ENCODE data around the gene RABAC1. TPM values are rescaled to one million over a fixed set of nuclear protein-coding genes. Genes with fewer than 3 reads are reported as not detected.
A peak's percentile ranks its signal among the peaks of the same experiment; 100 is the strongest.
"Not testable (repeated sequence)": the region's sequence is repeated elsewhere in the genome, so short reads cannot be mapped to it uniquely, and the experiment has no call there.

Gene RABAC1
- total and polyA plus RNA-seq, 11 donors, result 43.2 to 217 (median 87.6) TPM

GRCh38 chr19:41993612-41994483 lies 34.7 kb upstream of the RABAC1 start, which contains the start of gene ATP1A3:
Gene ATP1A3 (minus strand): TSS chr19:41994230. CDS start chr19:41994076, 154 bp downstream.
- peak within 1 kb of the TSS; percentile 52 to 96 (median 65) for H3K4me3 ChIP-seq
- peak; percentile 57 to 76 (median 66) for ATAC-seq

GRCh38 chr19:41991925-41992569 lies 32.9 kb upstream of the RABAC1 start:
- H3K4me3 ChIP-seq, result peak overlapping the region in 7 of 12 donors; percentile 58 to 96 (median 74)
- WGBS, 4 donors, result 47 to 52% (median 49%) methylated on average over 11 of the region's 11 CpGs
- peaks cover 0 to 44% (median 20%) of the 10 kb centered on the region in 9 donors for H3K27me3 ChIP-seq
- H3K27ac ChIP-seq, result peak overlapping the region in 10 of 12 donors; percentile 23 to 100 (median 94)
- intact Hi-C loops (cut with DNase I), result loop anchor here in 1 of 10 donors (5.0 kb wide), 1 partner anchor 85 kb away; the partner anchor contains the start of gene ZNF574
- not testable (repeated sequence) for H3K9me3 ChIP-seq
- peaks cover 0 to 30% (median 0%) of the 10 kb centered on the region in 12 donors for H3K4me1 ChIP-seq
- ATAC-seq (peak in 1 of 4 donors; percentile 5), DNase-seq (peak in 1 of 5 donors; percentile 43)
- H3K36me3 ChIP-seq, result peaks cover 0 to 29% (median 5%) of the 10 kb centered on the region in 9 donors

More at GRCh38 chr19:41993612-41994483, 34.7 kb upstream of the RABAC1 start, which contains the start of gene ATP1A3:
- no peaks in the 10 kb centered on the region for H3K9me3 ChIP-seq
- WGBS, 4 donors, result 0 to 2% (median 1%) methylated on average over 18 to 84 of the region's 84 CpGs
- peaks cover 7 to 60% (median 29%) of the 10 kb centered on the region in 9 donors for H3K27me3 ChIP-seq
- intact Hi-C loops (cut with DNase I), result loop anchor here in 1 of 10 donors (5.0 kb wide), 1 partner anchor 83 kb away; the partner anchor contains the start of gene ZNF574
- H3K27ac ChIP-seq, result peak within 1 kb of the TSS; percentile 63 to 100 (median 94)
- TF ChIP-seq POLR2A (IDR thresholded peaks at IDR 0.05), result peak; percentile 65 to 69
- TF ChIP-seq, protein P1, sequence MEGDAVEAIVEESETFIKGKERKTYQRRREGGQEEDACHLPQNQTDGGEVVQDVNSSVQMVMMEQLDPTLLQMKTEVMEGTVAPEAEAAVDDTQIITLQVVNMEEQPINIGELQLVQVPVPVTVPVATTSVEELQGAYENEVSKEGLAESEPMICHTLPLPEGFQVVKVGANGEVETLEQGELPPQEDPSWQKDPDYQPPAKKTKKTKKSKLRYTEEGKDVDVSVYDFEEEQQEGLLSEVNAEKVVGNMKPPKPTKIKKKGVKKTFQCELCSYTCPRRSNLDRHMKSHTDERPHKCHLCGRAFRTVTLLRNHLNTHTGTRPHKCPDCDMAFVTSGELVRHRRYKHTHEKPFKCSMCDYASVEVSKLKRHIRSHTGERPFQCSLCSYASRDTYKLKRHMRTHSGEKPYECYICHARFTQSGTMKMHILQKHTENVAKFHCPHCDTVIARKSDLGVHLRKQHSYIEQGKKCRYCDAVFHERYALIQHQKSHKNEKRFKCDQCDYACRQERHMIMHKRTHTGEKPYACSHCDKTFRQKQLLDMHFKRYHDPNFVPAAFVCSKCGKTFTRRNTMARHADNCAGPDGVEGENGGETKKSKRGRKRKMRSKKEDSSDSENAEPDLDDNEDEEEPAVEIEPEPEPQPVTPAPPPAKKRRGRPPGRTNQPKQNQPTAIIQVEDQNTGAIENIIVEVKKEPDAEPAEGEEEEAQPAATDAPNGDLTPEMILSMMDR (IDR thresholded peaks at IDR 0.05), result no peak
- peaks cover 0 to 11% (median 0%) of the 10 kb centered on the region in 9 donors for H3K36me3 ChIP-seq
- peaks cover 0 to 40% (median 5%) of the 10 kb centered on the region in 12 donors for H3K4me1 ChIP-seq
- DNase-seq, result peak; percentile 63 to 83 (median 73)

GRCh38 chr19:41991025-41991424 lies 31.9 kb upstream of the RABAC1 start:
- ATAC-seq (peak; percentile 64 to 75 (median 65)), DNase-seq (peak; percentile 77 to 90 (median 81))
- 19 to 34% (median 20%) methylated on average over 7 to 15 of the region's 15 CpGs for WGBS, 4 donors
- Histone ChIP-seq H3K9me3 (no peaks in the 10 kb centered on the region), H3K4me1 (peaks cover 0 to 30% (median 0%) of the 10 kb centered on the region in 12 donors), H3K27me3 (peaks cover 0 to 34% (median 20%) of the 10 kb centered on the region in 9 donors), H3K27ac (peak overlapping the region in 11 of 12 donors; percentile 27 to 100 (median 85)), H3K4me3 (peak overlapping the region in 6 of 12 donors; percentile 15 to 87 (median 25)), H3K36me3 (peaks cover 0 to 39% (median 9%) of the 10 kb centered on the region in 9 donors)
- TF ChIP-seq, protein P1 (IDR thresholded peaks at IDR 0.05), result no peak
- no peak for TF ChIP-seq POLR2A (IDR thresholded peaks at IDR 0.05)
- intact Hi-C loops (cut with DNase I), result loop anchor here in 1 of 10 donors (5.0 kb wide), 1 partner anchor 86 kb away; the partner anchor contains the start of gene ZNF574

DNA sequence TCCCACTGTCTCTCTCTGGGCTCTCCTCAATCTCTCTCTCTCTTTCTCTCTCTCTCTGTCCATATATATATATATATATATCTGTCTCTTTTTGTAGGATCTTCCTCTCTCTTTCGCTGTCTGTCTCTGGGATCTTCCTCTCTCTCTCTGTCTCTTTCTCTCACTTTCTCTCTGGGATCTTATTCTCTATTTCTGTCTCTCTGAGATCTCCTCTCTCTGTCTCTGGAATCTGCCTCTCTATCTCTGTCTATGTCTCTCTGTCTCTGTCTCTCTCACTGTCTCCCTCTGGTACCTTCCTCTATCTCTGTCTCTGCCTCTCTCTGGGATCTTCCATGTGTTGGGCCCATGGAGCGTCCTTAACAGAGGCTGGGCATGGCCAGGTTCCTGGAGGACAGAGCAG lies 31.5 kb upstream of the RABAC1 start:
- Histone ChIP-seq H3K27me3 (peaks cover 0 to 30% (median 20%) of the 10 kb centered on the region in 9 donors), H3K4me1 (peaks cover 0 to 30% (median 0%) of the 10 kb centered on the region in 12 donors), H3K36me3 (peaks cover 0 to 43% (median 9%) of the 10 kb centered on the region in 9 donors), H3K27ac (peak overlapping the region in 9 of 12 donors; percentile 64 to 100 (median 87)), H3K4me3 (no peak overlapping the region), H3K9me3 (no peaks in the 10 kb centered on the region)
- DNase-seq, result no peak
- no peak for ATAC-seq
- intact Hi-C loops (cut with DNase I), result loop anchor here in 1 of 10 donors (5.0 kb wide), 1 partner anchor 87 kb away; the partner anchor contains the start of gene ZNF574
- no peak for TF ChIP-seq POLR2A (IDR thresholded peaks at IDR 0.05)
- TF ChIP-seq, protein P1 (IDR thresholded peaks at IDR 0.05), result no peak
- 60 to 70% (median 64%) methylated on average over 2 of the region's 2 CpGs for WGBS, 4 donors

Measured in heart left ventricle (tissue), 16 donors.